Heart left ventricle (tissue), 13 donors: ENCODE data around the gene SYCE1.
"Not testable (repeated sequence)": the region's sequence is repeated elsewhere in the genome, so short reads cannot be mapped to it uniquely, and the experiment has no call there.

Experiments
- POLR2A ChIP-seq, 2 donors: fragments of 450-650 bp; IDR thresholded peaks; one replicate each; pipeline ENCODE4 v1.6.1; 2017; ENCODE audit warnings: antibody characterized with exemption in 2 of 2, mild to moderate bottlenecking in 2 of 2, moderate library complexity in 2 of 2
- TF ChIP-seq, protein P1 (sequence below), 12 donors: fragments of 200-600 bp; sonication (generic) in 4 of 12; IDR thresholded peaks; one replicate each; pipeline versions ENCODE4 v1.5.0 to v1.8.0; 2018 to 2022; ENCODE audit warnings: antibody characterized with exemption in 12 of 12, mild to moderate bottlenecking in 5 of 12
- donor health status: ischemic (EF 13 %, LVEDD 7.1; RV severe dilation, severe dysfunction).
- donor health status: DM: no; HTN: yes; CAD: no.
- donor health status: DM: no; HTN: no; CAD: no.
- donor health status: ischemic (EF 25% LVEDD 6.9; RV normal size, moderate dysfunction).
- donor health status: ischemic (EF 25% LVEDD 5.7; RV mildly dilated, moderate dysfunction).
- donor health status: ischemic (EF 35%, LVEDD 5.7; RV mildly dilated, moderate dysfunction).
- donor health status: nonischemic (EF 11% LVEDD 7.7; RV severe dilation, severe dysfunction).
- donor health status: DM: yes; HTN: yes; CAD: no.
- donor health status: PGD.
- donor health status: ischemic (EF 29% LVEDD 5.4; RV normal size, mild dysfunction).
- donor health status: nonischemic (EF 23%, LVEDD 6.1; RV moderate dilation, normal function).

DNA sequence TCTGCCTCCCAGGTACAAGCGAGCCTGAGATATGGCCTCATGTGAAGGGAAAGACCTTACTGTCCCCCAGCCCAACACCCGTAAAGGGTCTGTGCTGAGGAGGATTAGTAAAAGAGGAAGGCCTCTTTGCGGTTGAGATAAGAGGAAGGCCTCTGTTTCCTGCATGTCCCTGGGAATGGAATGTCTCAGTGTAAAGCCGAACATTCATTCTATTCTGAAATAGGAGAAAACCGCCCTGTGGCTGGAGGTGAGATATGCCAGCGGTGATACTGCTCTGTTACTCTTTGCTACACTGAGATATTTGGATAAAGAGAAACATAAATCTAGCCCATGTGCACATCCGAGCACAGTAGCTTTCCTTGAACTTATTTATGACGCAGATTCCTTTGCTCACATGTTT, 34.5 kb upstream of the SYCE1 start:
- TF ChIP-seq, protein P1, sequence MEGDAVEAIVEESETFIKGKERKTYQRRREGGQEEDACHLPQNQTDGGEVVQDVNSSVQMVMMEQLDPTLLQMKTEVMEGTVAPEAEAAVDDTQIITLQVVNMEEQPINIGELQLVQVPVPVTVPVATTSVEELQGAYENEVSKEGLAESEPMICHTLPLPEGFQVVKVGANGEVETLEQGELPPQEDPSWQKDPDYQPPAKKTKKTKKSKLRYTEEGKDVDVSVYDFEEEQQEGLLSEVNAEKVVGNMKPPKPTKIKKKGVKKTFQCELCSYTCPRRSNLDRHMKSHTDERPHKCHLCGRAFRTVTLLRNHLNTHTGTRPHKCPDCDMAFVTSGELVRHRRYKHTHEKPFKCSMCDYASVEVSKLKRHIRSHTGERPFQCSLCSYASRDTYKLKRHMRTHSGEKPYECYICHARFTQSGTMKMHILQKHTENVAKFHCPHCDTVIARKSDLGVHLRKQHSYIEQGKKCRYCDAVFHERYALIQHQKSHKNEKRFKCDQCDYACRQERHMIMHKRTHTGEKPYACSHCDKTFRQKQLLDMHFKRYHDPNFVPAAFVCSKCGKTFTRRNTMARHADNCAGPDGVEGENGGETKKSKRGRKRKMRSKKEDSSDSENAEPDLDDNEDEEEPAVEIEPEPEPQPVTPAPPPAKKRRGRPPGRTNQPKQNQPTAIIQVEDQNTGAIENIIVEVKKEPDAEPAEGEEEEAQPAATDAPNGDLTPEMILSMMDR (IDR thresholded peaks at IDR 0.05) = not testable (repeated sequence)
- TF ChIP-seq POLR2A (IDR thresholded peaks at IDR 0.05) = not testable (repeated sequence)
